Measurements from ENCODE around the gene SMIM45.

SMIM45 gene

DNA sequence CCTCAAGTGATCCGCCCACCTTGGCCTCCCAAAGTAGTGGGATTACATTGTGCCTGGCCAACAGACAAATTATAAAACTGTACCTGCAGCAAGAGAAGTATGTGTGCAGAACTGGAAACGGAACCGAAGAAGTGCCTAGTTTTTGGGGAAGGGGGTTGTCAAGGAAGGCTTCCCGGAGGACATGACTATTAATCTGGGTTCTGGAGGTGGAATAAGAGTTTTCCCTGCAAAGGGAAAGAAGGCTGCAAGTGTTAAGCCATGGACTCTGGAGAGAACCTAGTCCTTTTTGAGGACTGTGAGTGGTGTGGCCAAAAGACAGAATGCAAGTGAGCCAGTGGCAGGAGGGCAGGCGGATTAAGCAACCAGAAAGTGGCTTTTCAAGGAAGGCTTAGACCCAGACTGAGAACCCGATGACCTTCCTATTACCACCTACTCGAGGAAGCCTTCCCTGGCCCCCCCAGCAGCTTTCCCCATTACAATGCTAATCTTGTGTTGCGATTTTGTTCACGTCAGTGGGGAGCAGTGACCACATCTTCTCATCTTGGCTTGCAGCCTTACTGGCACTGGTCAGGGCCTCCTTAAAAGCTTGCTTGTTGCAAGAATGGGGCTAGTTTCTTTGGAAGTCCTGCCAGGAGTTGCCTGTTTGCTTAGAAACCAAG, 11.6 kb downstream of the SMIM45 start:
- in situ Hi-C loops (cut with HindIII; ENCODE audit: low sequenced_read_pairs) = no loop called here
- DNase-seq (ENCODE audit: low spot score) = peak; percentile 59

- in situ Hi-C loops (cut with HindIII; ENCODE audit: low sequenced_read_pairs) = no loop called here
- no peak for DNase-seq (ENCODE audit: low spot score)
These were observed 12.2 kb downstream of the SMIM45 start for GRCh38 chr22:41964112-41964491.

- in situ Hi-C loops (cut with HindIII; ENCODE audit: low sequenced_read_pairs) = no loop called here
These were observed 14.3 kb downstream of the SMIM45 start for GRCh38 chr22:41966225-41966606.

GRCh38 chr22:41966607-41967240, 14.8 kb downstream of the SMIM45 start:
- DNase-seq (ENCODE audit: low spot score) = peak; percentile 78
- in situ Hi-C loops (cut with HindIII; ENCODE audit: low sequenced_read_pairs) = no loop called here

More at GRCh38 chr22:41966225-41966606, 14.3 kb downstream of the SMIM45 start:
- DNase-seq (ENCODE audit: low spot score) = no peak

GRCh38 chr22:41968601-41969000, 16.7 kb downstream of the SMIM45 start:
- in situ Hi-C loops (cut with HindIII; ENCODE audit: low sequenced_read_pairs) = no loop called here
- no peak for DNase-seq (ENCODE audit: low spot score)

DNA sequence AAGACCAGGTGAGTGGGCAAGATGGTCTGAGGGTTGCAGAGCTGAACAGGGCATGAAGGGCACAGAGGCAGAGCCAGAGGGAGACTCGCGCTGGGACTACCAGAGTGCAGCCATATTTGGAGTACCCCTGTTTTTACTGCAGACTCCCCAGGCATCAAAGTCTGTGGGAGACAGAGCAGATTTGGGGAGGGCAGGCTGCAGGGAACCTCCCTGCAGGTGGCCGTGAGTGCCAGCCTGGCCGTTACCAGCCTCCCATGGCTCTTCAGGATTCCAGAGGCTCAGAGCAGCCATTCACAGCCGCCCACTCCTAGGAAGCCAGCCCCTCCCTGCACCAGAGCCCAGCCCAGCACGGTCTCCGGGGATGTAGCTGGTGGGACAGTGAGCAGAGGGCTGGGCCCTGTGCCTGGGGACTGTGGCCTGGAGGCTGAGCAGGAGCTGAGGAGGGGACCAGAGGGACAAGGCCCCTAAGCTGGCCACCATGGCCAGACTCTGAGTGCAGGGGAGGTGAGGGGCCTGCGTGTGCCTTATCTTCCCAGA, 17.2 kb downstream of the SMIM45 start, which contains the start of gene SEPTIN3:
Gene SEPTIN3 (plus strand): TSS at position 334 of the 537 bp plus-strand sequence. CDS start 2,050 bp downstream, outside the sequence.
- in situ Hi-C loops (cut with HindIII; ENCODE audit: low sequenced_read_pairs) = no loop called here

DNA sequence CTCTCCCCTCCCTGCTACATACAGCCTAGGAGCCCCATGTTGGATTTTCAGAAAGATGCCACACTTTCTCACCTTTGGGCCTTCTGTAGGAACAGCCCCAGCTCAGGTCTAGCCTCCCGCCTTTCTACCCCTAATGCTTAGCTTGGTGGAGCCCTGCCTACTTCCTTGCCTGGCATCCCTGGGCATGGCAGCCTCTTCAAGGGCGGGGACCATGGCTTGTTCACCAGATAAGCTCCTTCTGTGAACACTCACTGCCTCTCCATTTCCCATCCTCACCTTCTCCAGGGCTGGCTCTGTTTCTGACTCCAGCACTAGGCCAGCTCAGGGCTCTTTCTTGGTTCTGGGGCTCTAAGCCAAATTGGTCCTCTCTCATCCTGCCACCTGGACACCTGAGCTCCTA, 18.7 kb downstream of the SMIM45 start:
- no peak for DNase-seq (ENCODE audit: low spot score)
- in situ Hi-C loops (cut with HindIII; ENCODE audit: low sequenced_read_pairs) = no loop called here

More for the DNA sequence above, 17.2 kb downstream of the SMIM45 start, which contains the start of gene SEPTIN3:
- DNase-seq (ENCODE audit: low spot score) = no peak

DNA sequence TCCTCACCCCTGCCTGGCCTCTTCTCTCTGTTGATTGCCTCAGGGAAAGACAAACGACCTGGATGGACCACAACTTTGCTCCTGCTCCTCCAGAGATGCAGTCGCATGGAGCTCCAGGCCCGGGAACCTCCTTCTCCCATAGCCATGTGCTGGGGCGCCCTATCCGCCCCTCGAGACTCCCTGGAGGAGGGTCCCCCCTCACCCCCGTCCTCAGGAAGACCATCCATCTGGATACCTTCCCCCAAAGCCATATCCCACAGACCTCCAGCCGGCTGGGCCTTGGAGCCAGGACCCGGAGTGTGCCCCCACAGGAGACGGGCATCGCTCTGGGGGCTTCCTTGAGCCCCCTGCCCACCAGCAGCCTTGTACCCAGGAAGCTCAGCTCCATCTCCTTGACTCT, 19.5 kb downstream of the SMIM45 start:
- in situ Hi-C loops (cut with HindIII; ENCODE audit: low sequenced_read_pairs) = no loop called here
- no peak for DNase-seq (ENCODE audit: low spot score)

- in situ Hi-C loops (cut with HindIII; ENCODE audit: low sequenced_read_pairs) = no loop called here
- DNase-seq (ENCODE audit: low spot score) = no peak
These were observed 22.8 kb downstream of the SMIM45 start for GRCh38 chr22:41974691-41975290.

GRCh38 chr22:41975299-41976069, 23.5 kb downstream of the SMIM45 start:
- in situ Hi-C loops (cut with HindIII; ENCODE audit: low sequenced_read_pairs) = no loop called here
- no peak for DNase-seq (ENCODE audit: low spot score)

GRCh38 chr22:41976070-41976901, 24.3 kb downstream of the SMIM45 start:
- peak; percentile 60 for DNase-seq (ENCODE audit: low spot score)
- in situ Hi-C loops (cut with HindIII; ENCODE audit: low sequenced_read_pairs) = no loop called here

DNA sequence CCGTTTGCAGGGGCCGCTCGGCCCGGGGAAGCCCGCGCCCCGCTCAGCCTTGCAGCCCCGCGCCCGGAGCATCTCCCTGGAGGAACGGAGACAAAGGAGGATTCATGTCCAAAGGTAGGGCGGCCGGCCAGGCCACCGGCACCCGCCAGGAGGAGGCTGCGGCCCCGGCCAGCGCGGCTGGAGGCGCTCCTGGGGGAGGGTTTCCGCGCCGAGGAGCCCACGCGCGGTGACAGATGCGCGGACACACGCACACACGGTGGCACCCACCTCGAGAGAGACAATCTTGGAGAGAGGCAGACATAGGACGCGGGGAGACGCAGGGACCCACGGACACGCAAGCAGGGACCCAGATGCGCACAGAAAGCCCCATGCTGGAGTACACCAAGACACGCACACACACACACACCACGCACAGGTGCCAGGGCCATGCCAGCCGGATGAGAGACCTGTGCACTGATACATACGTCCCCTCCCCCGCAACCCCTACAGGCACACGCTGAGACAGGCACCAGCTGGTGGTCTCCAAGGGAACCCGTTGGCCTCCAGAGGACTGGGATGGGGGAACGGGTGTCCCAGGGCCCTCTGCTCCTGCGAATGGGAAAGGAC, 25.1 kb downstream of the SMIM45 start:
- in situ Hi-C loops (cut with HindIII; ENCODE audit: low sequenced_read_pairs) = no loop called here
- DNase-seq (ENCODE audit: low spot score) = no peak

DNA sequence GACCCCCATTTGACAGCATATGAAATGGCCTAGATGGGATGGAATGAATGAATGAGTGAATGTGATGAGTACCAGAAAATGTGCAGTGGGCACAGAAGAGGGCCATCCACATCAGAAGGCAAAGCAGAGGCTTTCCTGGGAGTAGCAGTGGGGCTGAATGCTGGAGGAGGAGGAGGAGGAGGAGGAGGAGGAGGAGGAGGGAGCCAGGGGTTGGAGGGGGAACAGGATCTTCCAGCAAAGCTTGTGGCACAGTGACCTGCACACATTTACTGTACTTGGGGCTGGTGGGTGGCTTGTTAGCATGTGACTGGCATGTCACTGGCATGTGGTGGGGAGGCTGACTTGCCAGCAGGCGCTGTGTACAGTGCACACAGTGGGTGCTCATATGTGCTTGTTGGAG, 26.8 kb downstream of the SMIM45 start:
- DNase-seq (ENCODE audit: low spot score) = no peak
- in situ Hi-C loops (cut with HindIII; ENCODE audit: low sequenced_read_pairs) = no loop called here

DNA sequence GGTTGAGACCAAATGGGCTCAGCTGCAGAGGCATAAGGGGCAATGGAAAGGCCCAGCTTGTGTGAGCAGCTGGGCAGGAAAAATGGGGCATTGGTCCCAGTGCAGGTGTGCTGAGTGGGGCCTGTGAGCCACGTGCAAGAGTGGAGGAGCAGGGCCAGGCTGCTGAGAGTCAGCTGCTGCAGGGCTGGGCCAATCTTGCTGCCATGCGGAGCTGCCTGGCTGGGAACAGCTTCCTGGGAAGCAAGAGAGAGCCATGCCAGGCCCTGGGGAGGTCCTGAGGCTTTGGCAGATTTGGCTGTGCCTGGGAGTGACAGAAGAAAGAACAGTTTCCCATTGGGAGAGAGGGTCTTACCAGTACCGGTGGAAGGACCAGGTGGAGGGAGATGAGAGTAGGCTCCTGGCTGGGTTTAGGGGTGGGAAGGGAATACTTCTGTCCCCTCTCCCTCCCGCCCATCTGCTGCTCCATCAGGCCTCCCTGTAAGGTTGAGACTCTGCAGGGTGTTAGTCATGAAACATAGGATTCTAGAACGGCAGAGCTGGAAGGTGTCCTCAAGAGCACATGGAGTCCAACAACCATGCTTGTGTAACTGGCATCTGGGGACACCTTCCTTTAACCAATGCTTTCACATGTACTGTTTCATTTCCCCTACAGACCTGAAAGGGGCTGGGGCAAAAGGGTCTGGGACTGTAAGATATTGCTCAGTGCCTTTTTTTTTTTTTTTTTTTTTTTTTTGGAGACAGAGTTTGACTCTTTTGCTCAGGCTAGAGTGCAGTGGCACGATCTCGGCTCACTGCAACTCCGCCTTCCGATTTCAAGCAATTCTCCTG, 27.7 kb downstream of the SMIM45 start:
- DNase-seq (ENCODE audit: low spot score) = peak; percentile 70
- in situ Hi-C loops (cut with HindIII; ENCODE audit: low sequenced_read_pairs) = no loop called here

DNA sequence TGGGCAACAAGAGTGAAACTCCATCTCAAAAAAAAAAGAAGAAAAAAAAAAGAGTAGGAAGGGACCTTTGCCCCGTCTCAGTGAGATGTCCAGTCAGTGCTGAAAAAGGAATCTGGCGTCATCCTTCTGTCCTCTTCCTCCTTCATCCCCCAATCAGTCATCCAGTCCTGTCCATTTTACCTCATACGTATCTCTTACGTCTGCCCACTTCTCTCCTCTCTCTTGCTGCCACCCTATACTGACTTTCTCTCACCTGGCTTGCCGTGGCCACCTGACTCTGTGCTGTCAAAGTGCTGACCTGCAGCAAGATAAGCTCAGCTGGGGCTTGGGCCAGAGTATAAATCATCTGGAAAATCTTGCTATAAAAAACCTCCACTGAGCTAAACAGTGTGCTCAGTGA, 30.9 kb downstream of the SMIM45 start:
- in situ Hi-C loops (cut with HindIII; ENCODE audit: low sequenced_read_pairs) = no loop called here

GRCh38 chr22:41983513-41984405, 31.8 kb downstream of the SMIM45 start:
- in situ Hi-C loops (cut with HindIII; ENCODE audit: low sequenced_read_pairs) = no loop called here
- no peak for DNase-seq (ENCODE audit: low spot score)

More for the DNA sequence above, 30.9 kb downstream of the SMIM45 start:
- no peak for DNase-seq (ENCODE audit: low spot score)

DNA sequence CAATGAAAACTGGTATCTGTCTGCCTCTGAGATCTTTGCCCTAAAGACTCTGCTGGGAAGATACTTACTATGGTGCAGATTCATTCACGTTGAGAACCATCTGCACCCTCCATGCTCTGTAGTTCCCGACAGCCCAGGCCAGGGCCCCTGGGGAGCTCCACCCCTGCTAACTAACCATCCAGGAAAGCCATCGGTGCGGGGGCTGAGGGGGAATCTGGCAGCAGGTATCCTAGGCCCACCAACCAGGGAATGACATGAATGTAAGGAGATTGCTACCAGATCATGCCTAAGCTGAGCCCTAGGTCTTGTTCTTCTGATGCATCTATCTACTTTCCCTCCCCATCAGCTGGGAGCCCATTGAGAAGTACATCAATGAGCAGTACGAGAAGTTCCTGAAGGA, 35.3 kb downstream of the SMIM45 start:
- in situ Hi-C loops (cut with HindIII; ENCODE audit: low sequenced_read_pairs) = no loop called here

More for the DNA sequence above, 35.3 kb downstream of the SMIM45 start:
- DNase-seq (ENCODE audit: low spot score) = no peak

Data from G401 (cell line).